SK-N-MC (cell line): ENCODE data around the gene PRKG1.

Experiments used
- EZH2 ChIP-seq: fragments of 200-600 bp; sonication (generic); IDR thresholded peaks from one replicate; pipeline ENCODE4 v1.6.1; 2017; ENCODE audit warnings: antibody characterized with exemption
- FOXP2 ChIP-seq: optimal IDR thresholded peaks from 2 replicates; pipeline ENCODE3; 2011; ENCODE audit warnings: mild to moderate bottlenecking, moderate library complexity; ENCODE audit not compliant: insufficient read depth; ENCODE audit errors: extremely low read length, control extremely low read depth
- POLR2AphosphoS5 ChIP-seq: IDR thresholded peaks from 2 replicates; pipeline ENCODE4 v1.6.1; 2012; ENCODE audit warnings: mild to moderate bottlenecking, low read depth, low read length, borderline replicate concordance

GRCh38 chr10:51063166-51063565 lies 11.1 kb upstream of the PRKG1 start:
- TF ChIP-seq POLR2AphosphoS5 (no peak), EZH2 (no peak), FOXP2 (no peak)
